GM13977 (cell line): ENCODE results near the gene MYLK4.

Experiments used
- DNase-seq: peaks from one replicate; pipeline ENCODE4 v3.0.0; 2012; ENCODE audit warnings: low spot score
- CTCF ChIP-seq: IDR thresholded peaks from 2 replicates; pipeline ENCODE4 v1.5.1; 2012; ENCODE audit warnings: mild to moderate bottlenecking, control low read depth; ENCODE audit not compliant: insufficient read depth; ENCODE audit errors: extremely low read depth, missing control alignments
- in situ Hi-C: fragments of 300-500 bp; cut with MboI; formaldehyde crosslinking; loops from one replicate; pipeline ENCODE4 v1.12.0; 2022; ENCODE audit warnings: low sequenced_read_pairs, low pct_unique_long_range_greater_than_20kb, mixed read lengths, inconsistent platforms; ENCODE audit not compliant: unreplicated experiment

Gene MYLK4

GRCh38 chr6:2616811-2617210 is 133.9 kb downstream of the MYLK4 start:
- in situ Hi-C loops, result no loop called here
- no peak for DNase-seq
- TF ChIP-seq CTCF, result no peak

GRCh38 chr6:2615251-2615650 is 135.5 kb downstream of the MYLK4 start:
- no peak for TF ChIP-seq CTCF
- no peak for DNase-seq
- in situ Hi-C loops, result no loop called here

- in situ Hi-C loops, result no loop called here
- TF ChIP-seq CTCF, result no peak
- DNase-seq, result no peak
Measured at GRCh38 chr6:2614846-2615245, 135.9 kb downstream of the MYLK4 start.

GRCh38 chr6:2614155-2614554 is 136.6 kb downstream of the MYLK4 start:
- in situ Hi-C loops, result no loop called here
- DNase-seq, result no peak
- no peak for TF ChIP-seq CTCF
